Activated T-cell treated with anti-CD3 and anti-CD28 coated beads, Interleukin-2, amount 50 U/mL, for 48 hours (primary cell): Measurements from ENCODE around the gene ERCC1.
"Not testable (repeated sequence)": the region's sequence is repeated elsewhere in the genome, so short reads cannot be mapped to it uniquely, and the experiment has no call there.

Experiments used
- DNase-seq, 2 experiments: peaks; one replicate each; pipeline ENCODE4 v3.0.0-alpha.2; 2020

ERCC1 gene

GRCh38 chr19:45455707-45456499, 32.2 kb upstream of the ERCC1 start:
- peak; percentile 76 to 83 for DNase-seq

GRCh38 chr19:45451850-45452387, 28.2 kb upstream of the ERCC1 start:
- no peak for DNase-seq

- peak; percentile 66 for DNase-seq
Measured at GRCh38 chr19:45451131-45451849, 27.6 kb upstream of the ERCC1 start.

- no peak for DNase-seq
Measured at GRCh38 chr19:45450012-45450333, 26.3 kb upstream of the ERCC1 start.

GRCh38 chr19:45448887-45449299, 25.2 kb upstream of the ERCC1 start:
- DNase-seq, result no peak

- DNase-seq, result no peak
Measured at GRCh38 chr19:45448425-45448756, 24.7 kb upstream of the ERCC1 start.

GRCh38 chr19:45446944-45447343, 23.2 kb upstream of the ERCC1 start:
- DNase-seq, result no peak

- DNase-seq, result no peak
Measured at GRCh38 chr19:45446295-45446694, 22.6 kb upstream of the ERCC1 start.

GRCh38 chr19:45445139-45445538, 21.4 kb upstream of the ERCC1 start:
- no peak for DNase-seq

- peak; percentile 83 to 85 for DNase-seq
Measured at GRCh38 chr19:45444318-45445041, 20.8 kb upstream of the ERCC1 start.

- DNase-seq, result peak; percentile 75 to 78
Measured at GRCh38 chr19:45443462-45444317, 20.0 kb upstream of the ERCC1 start.

GRCh38 chr19:45442778-45443461, 19.2 kb upstream of the ERCC1 start:
- peak; percentile 52 to 56 for DNase-seq

- DNase-seq, result no peak
Measured at GRCh38 chr19:45442408-45442777, 18.7 kb upstream of the ERCC1 start.

GRCh38 chr19:45440873-45441654, 17.3 kb upstream of the ERCC1 start:
- DNase-seq, result no peak

- DNase-seq, result peak in 1 of 2 experiments; percentile 35
Measured at GRCh38 chr19:45440259-45440638, 16.5 kb upstream of the ERCC1 start.

- peak; percentile 86 to 90 for DNase-seq
Measured at GRCh38 chr19:45439569-45440258, 16.0 kb upstream of the ERCC1 start.

- DNase-seq, result no peak
Measured at GRCh38 chr19:45439190-45439568, 15.5 kb upstream of the ERCC1 start.

- no peak for DNase-seq
Measured at GRCh38 chr19:45437328-45437727, 13.6 kb upstream of the ERCC1 start.

- DNase-seq, result not testable (repeated sequence)
Measured at GRCh38 chr19:45432543-45432942, 8.8 kb upstream of the ERCC1 start.

- not testable (repeated sequence) for DNase-seq
Measured at GRCh38 chr19:45431008-45431407, 7.3 kb upstream of the ERCC1 start.

- DNase-seq, result not testable (repeated sequence)
Measured at GRCh38 chr19:45429896-45430295, 6.2 kb upstream of the ERCC1 start.
